Transverse colon (tissue), 4 donors: ENCODE measurements around the gene PDZD7.

Experiments used
- EP300 ChIP-seq: sonication (generic); formaldehyde crosslinking; IDR thresholded peaks from one replicate; pipeline ENCODE4 v1.6.1; 2017; ENCODE audit warnings: antibody characterized with exemption, low read depth
- POLR2A ChIP-seq: fragments of 450-650 bp; IDR thresholded peaks from one replicate; pipeline ENCODE4 v1.6.1; 2016; ENCODE audit warnings: antibody characterized with exemption, mild to moderate bottlenecking, moderate library complexity
- POLR2AphosphoS5 ChIP-seq, 3 donors: sonication (generic); formaldehyde crosslinking; IDR thresholded peaks; one replicate each; pipeline ENCODE4 v1.6.1; 2016; ENCODE audit warnings: antibody characterized with exemption in 3 of 3
- TF ChIP-seq, protein P1 (sequence below), 5 experiments: fragments of 200-600 bp in 3 of 5; fragments of 450-650 bp in 2 of 5; sonication (generic) in 3 of 5; IDR thresholded peaks; 1 replicate in 2 of 5; 2 replicates in 3 of 5; pipeline ENCODE4 v1.5.1; 2016 to 2017; ENCODE audit warnings: antibody characterized with exemption in 5 of 5, inconsistent platforms in 3 of 5, mild to moderate bottlenecking in 2 of 5, moderate library complexity in 1 of 5

DNA sequence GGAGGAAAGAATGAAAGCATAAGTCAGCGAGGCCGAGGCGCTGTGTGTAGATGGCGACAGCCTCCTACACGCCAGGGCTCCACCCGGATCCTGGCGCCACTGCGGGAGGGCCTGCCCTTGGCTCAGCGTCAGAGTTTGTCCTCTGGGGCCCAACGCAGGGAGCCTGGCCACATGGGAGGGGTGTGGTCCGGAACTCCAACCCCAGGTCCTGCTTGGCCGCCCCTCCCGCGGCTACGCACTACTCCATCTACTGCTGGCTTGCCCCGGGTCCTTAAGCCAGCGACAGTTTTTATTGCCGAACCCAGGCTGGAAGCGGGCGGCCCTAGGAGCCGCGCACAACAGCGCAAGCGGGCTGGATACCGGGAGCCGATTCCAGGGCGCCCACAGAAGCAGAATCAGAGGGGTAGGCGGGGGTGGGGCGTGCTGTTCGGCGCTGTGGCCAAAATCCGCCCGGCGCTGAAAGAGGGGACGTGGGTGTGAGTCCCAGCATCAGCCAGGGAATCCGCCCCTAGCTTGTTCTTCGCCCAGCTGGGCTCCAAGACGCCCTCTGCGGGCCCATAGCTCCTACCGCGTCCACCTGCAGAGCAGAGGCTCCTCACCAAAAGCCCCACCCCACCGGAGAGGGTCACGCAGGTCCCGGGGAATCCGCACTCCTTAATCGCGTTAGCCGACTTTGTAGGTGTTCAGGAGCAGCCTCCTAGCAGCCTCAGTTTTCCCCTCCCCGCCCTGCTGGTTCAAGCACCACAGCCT lies 35.4 kb upstream of the PDZD7 start:
- TF ChIP-seq, protein P1, sequence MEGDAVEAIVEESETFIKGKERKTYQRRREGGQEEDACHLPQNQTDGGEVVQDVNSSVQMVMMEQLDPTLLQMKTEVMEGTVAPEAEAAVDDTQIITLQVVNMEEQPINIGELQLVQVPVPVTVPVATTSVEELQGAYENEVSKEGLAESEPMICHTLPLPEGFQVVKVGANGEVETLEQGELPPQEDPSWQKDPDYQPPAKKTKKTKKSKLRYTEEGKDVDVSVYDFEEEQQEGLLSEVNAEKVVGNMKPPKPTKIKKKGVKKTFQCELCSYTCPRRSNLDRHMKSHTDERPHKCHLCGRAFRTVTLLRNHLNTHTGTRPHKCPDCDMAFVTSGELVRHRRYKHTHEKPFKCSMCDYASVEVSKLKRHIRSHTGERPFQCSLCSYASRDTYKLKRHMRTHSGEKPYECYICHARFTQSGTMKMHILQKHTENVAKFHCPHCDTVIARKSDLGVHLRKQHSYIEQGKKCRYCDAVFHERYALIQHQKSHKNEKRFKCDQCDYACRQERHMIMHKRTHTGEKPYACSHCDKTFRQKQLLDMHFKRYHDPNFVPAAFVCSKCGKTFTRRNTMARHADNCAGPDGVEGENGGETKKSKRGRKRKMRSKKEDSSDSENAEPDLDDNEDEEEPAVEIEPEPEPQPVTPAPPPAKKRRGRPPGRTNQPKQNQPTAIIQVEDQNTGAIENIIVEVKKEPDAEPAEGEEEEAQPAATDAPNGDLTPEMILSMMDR (IDR thresholded peaks at IDR 0.05) = peak; percentile 21 to 58 (median 36)
- TF ChIP-seq POLR2A (peak; percentile 89), POLR2AphosphoS5 (IDR thresholded peaks at IDR 0.05) (peak in 2 of 3 donors; percentile 37 to 78), EP300 (no peak)
